DMS 273 treated with DMSO at 0.1 percent for 48 hours (cell line): Measurements from ENCODE around the gene MAGI1.
"Not testable (repeated sequence)": the region's sequence is repeated elsewhere in the genome, so short reads cannot be mapped to it uniquely, and the experiment has no call there.

Experiments used
- DNase-seq: peaks from one replicate; lab custom pipeline; 2025; lab: John Stamatoyannopoulos, UW

MAGI1 gene

DNA sequence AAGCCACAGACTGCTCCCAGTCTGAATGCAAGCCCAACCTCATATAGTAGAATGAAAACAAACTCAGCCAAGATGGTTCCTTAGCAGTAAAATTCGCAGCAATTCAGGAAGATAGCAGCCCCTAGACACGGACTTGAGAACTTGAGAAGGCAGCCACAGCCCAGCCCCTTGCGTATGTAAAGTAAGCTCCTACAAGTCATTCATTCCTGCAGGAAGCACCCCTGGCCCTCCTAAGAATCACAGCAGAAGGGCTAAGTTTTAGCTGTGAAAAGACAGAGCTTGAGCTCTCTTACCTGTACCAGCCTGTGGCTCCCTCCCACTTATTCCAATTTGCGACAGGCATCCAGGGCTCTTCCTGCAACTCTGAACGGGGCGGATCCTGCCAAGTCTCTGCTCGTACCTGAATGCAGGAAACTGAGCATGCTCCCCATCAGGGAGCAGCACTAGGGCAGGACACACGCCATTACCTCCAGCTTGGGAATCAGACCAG lies 136.4 kb downstream of the MAGI1 start:
- no peak for DNase-seq

DNA sequence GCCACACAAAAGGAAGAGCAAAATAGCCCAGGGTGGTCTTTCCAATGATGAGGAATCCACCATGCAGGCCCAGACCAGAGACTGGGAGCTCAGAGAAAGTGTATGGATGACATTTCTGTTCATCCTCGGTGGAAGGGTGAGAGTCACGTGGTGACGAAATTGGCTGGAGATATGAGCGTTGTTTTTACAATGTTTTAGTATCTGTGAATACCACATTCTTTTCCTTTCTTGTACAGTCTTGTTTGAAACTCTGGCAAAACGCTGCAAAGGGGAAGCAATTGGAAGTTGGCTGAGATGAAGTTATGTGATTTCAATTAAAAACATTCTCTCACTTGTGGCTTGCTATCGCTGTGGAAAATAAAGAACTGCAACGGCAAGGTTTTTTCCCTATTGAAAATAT lies 137.5 kb downstream of the MAGI1 start:
- DNase-seq, result no peak

DNA sequence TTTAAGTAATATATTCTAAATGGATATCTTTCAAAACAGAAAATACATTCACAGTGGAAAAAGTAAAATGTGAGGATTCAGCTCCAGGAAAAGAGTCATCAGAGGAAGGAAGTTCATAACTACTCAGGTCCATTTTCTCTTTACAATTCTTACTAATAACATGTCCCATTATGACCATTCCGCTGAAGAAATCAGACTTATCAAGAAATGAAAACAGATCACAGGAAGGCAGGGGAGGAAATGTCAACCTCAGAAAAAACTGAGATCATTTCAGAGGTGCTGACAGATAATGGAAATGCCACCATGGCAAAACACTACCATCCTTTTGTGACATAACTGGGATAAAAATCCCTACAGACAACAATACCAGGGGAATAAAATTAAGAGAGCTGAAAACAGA lies 139.5 kb downstream of the MAGI1 start:
- DNase-seq, result no peak

DNA sequence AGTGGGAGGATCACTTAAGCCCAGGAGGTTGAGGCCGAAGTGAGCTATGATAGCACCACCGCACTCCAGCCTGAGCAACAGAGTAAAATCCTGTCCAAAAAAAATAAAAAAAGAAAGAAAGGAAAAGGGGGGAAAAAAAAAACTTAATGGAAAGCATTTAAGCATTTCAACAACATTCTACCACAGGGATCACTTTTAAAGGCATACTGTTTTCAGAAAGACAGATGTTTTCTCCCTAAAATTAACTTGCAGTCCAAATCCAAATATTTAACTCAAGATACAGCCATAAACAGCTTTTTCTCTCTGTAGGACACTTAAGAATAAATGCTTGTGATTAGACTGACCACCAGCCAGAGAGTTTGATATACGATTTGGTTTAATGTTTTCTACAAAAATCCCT lies 141.0 kb downstream of the MAGI1 start:
- DNase-seq, result no peak

DNA sequence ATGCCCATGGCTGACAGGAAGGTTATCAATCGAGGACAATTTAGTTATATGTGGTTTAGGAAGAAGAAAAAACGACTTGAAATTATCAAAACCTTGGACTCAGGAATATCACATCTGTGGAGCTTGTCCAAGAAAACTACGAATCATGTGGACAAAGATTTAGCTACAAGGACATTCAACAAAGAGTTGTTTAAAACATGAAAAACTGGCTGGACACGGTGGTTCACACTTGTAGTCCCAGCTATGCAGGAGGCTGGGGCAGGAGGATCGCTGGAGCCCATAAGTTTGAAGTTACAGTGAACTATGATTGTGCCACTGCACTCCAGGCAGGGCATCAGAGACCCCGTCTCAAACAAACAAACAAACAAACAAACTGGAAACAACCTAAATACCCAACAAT lies 142.4 kb downstream of the MAGI1 start:
- no peak for DNase-seq

DNA sequence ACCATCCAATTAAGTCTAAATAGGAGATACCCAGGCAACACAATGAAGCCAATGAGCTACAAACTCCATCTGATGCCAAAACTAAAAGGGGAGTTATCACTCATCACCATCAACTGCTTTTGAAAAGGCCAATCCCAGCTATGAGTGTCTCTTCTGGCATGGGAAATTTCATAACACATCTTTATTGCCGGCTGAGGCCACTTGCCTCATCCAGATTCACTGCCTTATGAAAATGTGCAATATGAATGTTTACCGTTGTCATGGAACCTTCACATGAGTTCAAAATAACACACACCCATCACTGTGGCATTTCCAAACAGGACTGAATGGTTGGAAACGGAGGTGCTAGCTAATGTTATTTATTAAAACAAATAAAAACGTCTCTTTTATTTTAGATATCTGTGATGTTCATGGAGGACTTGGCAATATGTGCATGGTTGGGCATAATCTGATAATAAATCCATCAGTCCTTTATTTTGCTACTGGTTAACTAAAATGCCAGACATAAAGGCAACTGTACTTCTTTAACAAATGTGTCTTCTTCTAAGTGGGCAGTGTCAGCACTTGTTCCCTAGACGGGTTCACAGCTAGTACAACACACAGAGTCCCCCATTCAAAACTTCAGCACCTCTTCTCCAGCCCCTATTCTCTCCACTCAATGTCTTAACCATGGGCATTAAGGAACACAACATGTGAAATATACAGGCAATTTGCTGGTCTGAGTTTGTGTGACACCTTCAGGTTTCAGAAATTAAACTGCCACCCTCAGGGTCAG lies 143.9 kb downstream of the MAGI1 start:
- DNase-seq, result no peak

DNA sequence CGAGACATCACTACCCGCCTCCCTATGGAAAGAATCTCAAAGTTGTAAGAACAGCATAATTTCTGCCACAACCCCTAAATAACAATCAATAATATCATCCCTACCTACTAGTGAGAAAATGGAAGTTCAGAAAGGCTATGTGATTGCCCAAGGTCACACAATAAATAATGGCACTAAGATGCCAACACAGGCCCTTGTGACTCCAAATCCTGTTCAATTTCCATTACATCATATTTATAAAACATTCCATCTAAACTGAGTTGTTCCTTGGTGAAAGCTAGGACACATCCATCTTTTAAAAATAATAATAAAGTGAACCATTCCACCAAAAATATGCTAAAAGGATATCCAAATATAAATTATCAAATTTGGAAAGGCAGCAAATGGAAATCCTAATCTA lies 144.6 kb downstream of the MAGI1 start:
- no peak for DNase-seq

DNA sequence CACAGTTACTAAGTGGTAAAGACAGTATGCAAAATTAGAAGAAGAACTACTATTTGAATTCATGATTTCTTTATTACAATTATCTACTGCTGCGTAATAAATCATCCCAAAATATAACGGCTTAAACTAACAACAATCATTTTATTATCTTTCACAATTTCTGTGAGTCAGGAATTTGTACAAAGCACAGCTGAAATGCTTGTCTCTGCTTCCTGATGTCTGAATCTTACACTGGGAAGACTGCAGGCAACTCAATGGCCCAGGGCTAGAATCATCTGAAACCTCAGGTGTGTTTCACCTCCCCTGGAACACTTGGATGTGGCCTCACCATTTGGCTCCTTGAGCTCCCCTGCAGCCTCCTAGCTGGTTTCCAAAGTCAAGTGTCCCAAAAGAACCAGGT lies 145.1 kb downstream of the MAGI1 start:
- no peak for DNase-seq

DNA sequence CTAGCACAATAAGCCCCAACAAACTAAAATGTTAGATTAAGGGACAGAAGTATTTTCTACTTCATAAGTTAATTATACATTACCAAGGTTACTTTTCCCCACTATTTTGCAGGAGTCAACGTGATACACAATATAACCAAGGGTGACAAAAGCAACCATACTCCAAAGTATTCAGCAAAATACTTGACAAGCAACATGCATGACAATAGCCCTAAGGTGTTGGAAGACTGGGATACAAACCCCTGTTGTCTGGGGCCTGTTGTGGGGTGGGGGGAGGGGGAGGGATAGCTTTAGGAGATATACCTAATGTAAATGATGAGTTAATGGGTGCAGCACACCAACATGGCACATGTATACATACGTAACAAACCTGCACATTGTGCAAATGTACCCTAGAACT lies 147.2 kb downstream of the MAGI1 start:
- not testable (repeated sequence) for DNase-seq

DNA sequence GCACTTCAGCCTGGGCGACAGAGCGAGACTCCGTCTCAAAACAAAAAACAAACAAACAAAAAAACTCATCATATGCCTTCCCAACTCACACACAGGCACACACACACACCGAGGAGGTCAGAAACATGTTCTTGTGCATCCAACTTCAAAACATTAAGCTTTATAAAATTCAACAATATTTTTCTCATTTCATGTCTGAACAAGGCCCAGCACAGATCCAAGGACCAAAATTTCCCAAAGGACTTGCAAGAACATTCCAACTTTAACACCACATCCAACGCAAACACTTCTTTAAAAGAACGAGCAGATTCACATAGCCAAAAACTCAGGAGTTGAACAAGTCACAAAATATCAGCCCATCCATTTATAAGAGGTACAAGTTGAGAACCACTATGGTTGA lies 148.4 kb downstream of the MAGI1 start:
- no peak for DNase-seq

DNA sequence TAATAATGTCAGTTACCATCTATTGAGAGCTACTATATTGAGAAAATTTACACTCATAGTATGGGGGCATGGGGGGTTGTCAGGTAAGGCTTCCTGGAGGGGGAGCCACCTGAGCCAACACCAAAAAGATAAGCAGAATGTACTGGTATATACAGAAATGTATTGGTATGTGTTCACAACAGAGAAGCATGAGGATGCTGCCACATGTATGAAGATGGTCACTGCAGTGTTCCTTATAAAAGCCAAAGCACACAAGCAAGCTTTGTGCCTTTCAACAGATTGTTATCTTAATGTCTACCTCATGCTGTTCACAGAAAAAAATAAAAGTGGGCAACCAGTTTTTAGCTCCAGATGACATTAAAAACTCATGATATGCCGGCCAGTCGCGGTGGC lies 149.0 kb downstream of the MAGI1 start:
- no peak for DNase-seq

DNA sequence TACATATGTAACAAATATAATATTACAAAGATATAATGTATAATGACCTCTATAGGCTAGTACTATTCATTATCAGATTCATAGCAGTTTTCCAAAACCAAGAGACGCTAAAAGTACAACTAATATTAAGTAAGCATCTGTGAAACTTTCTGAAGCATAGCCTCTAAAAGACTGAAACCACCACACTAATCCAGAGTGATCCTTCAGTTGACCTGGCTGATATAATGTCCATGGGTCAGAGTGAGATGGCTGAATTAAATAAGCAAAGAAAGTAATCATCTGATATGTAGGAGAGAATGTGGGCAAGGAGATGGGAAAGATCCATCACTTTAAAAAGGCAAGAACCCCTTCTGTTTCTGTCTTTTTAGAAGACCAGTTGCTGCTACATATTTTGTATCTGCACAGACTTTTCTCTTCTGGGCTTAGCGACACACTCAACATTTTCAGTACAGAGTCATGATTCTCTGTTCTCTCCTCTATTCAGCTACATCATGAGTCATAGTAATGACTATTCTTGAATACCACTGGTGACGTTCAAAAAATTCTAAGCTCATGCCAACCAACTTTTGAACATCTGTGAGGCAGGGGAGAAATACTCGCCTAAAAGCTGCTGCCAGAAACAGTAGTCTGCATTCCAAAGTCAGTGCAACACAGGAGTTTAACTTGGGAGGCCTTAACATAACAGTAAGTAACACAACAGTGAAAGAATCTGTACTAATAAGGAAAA lies 149.6 kb downstream of the MAGI1 start:
- no peak for DNase-seq

DNA sequence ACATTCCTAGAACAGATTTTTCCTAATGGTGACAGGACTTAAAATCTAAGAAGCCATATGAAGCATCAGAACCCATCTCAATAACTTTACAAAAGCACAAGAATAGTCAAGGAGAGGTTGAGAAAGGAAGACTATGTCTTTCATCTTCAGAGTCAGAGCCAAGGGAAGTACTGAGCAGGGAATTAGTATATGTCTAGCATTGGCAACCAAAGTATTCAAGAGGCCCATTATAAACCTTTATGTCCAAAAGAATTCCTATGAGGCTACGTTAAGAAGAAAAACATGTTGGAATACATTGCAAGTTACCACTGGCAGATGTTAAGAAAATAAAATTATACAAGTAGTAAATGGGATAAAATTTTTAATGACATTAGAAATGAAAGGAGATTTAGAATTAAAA lies 150.5 kb downstream of the MAGI1 start:
- no peak for DNase-seq

DNA sequence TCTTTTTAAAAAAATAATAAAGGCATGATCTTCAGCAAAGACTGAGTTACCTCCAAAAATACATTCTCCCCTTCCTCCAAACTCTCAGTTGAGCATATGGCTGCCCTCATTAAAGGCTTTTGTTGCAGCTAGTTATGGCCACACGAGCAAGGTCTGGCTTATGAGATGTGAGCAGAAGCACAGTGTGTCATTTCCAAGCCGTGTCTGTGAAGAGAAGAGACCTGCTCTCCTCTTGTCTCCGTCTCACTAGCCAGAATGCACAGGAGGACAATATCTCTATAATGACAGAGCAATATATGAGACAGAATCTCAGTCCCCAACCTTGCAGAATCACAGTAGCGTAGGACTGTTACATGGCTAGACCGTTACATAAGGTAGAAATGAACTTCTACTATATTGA lies 152.3 kb downstream of the MAGI1 start:
- DNase-seq, result peak; percentile 9

DNA sequence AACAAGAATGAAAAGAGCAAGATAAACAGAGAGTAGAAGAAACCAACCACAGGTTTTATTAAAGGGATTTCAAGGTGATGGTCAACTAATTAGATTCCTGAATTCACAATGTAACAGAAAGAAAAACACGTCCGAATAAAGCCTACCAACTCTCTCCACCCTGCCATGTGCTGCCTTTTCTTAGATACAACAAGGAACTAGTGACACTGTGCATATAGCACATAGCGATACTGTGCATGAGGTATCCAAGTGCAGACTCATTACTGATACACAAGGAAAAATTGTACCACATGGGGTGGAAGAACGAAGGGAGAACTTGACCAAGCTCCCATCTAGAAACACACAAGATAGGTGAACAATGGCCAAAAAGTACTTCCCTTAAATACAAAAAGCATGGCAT lies 154.6 kb downstream of the MAGI1 start:
- no peak for DNase-seq

DNA sequence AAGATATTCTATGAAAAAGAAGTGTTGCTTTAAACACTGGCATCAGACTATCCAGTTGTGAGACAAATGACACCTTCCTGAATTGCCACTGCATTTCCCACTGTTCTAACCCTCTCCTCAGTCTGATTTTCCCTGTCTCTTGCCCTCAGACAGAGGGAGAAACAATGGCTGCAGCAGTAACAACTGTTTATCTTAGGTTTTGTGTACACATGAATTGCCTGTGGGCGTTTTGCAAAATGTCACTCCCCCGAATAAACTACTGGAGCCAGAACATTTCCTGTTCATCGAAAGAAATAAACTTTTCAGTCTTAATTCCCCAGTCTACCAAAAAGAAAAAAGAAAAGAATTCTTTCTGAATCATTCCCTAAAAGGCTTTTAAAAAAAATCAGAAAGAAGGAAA lies 155.1 kb downstream of the MAGI1 start:
- no peak for DNase-seq

DNA sequence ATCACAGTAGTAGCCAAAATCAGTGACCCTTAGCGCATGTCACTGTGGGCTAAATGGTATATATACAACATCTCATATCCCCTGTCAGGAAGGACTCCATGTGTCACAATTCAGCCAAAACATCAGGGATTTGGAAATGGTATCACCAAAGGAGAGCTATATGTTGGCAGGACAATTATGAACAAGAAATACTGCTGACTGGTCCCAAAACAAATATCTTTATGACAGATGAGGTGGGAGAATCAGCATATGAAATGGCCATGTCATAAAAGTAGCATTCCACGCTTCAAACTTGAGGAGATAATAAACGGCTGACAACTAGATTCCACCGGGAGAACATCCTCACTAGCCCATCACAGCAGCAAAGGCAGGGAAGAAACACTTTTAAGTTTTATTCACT lies 158.4 kb downstream of the MAGI1 start:
- DNase-seq, result no peak

DNA sequence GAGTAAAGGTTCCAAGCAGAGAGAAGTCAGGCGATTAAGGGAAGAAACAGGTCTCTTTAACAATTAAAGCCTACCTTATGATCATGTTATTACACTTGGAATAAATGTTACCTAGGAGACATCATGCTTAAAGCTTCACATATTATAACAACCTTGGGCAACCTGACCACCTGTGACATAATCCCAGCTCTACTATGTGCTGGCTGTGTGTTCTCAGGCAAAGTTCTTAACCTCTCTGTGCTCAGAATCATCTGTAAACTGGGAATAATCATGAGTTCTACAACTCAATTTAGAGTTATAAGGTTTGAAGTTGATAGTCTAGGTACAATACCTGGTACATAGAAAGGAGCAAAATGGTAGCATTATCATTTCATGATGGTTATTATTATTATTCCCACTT lies 159.3 kb downstream of the MAGI1 start:
- DNase-seq, result no peak

DNA sequence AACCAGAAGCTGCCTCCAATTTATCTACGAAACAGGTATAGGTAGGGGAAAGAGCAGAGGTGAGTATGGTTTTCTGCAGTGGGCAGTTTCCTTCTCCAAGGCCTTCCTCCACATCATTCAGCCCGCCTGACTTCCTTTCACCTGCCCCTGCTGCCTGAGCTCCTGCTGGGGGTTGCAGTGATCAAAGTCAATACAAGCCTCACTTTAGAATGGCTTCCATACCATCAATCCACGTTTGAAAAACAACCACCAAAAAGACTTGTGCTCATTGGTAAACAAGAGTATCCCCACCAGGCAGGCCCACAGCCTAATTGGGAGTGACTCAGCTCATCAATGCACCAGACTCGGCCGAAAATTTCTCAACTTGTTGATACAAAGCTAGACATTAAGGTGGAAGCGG lies 159.9 kb downstream of the MAGI1 start:
- DNase-seq, result no peak

DNA sequence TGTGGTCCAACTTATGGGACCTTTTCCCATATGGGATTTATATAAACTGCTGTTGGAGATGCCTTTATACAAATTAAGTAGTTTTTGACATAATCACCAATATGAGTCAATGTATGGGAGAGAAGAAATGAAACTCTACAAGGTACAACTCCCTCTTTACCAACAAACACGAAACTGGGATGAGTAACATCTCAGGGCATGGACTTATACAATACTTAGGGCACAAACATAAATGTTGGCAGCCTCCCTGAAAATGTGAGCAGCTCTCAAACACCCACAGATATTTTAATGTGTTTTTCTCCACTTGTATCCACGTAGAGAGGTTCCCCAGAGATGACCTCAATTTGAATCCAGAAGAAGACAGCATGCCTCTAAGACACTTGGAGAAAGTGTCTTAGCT lies 161.6 kb downstream of the MAGI1 start:
- DNase-seq, result no peak

DNA sequence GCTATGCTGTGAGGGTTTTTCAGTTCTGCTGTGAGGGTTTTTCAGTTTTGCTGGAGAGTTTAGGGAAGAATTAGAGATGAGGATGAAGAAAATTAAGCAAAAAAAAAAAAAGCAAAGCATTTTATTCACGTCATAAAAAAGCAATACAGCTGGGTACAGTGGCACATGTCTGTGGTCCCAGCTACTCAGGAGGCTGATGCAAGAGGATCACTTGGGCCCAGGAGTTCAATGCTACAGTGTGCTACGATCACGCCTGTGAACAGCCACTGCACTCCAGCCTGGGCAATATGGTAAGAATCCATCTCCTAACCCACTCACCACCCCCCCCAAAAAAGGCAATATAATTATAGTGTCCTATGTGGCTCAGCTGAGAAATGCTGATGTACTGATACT lies 162.7 kb downstream of the MAGI1 start:
- no peak for DNase-seq

DNA sequence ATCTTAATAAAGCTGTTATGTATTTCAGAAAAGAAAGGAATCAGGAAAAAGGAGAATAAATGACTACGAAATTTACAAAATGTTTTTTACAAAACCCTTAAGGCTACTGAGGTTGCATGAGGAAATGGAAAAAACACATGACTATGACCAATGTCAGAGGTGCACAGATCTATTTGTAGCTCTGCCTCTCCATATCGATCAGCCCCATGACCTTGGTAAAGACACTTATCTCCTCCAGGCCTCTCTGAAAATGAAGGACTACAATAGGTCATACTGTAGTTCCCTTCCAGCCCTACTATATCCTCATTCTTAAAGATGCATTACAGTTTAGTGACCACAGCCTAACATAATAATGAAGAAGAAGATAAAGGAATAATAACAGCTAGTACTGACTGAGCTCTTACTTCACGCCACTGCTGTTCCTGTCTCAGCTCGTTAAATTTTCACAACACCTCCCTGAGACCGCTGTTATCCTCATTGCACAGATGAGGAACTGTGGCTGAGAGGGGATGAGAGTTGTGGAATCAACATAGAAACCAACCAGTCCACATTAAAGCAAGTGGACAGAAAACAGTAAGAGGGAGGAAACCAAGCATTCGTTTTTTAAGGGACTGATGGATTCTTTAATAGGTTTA lies 163.2 kb downstream of the MAGI1 start:
- no peak for DNase-seq

DNA sequence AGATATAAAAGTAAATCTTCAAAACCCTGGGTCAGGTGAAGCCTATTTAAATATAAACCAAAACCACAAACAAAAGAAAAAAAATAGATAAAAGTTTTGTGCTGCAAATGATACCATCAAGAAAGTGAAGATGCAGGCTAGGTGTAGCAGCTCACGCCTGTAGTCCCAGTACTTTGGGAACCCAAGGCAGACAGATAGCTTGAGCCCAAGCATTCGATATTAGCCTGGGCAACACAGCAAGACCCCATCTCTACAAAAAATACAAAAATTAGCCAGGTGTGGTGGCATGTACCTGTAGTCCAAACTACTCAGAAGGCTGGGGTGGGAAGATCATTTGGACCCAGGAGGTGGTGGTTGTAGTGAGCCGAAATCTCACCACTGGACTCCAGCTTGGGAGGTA lies 164.8 kb downstream of the MAGI1 start:
- no peak for DNase-seq
